ENCODE data around the gene WSCD2.

Gene WSCD2

GRCh38 chr12:108167974-108168373 lies 38.9 kb downstream of the WSCD2 start:
- DNase-seq, result no peak

GRCh38 chr12:108169708-108170107 lies 40.6 kb downstream of the WSCD2 start:
- DNase-seq, result no peak

GRCh38 chr12:108170164-108170563 lies 41.1 kb downstream of the WSCD2 start:
- DNase-seq, result no peak

- DNase-seq, result no peak
These were observed 42.9 kb downstream of the WSCD2 start for GRCh38 chr12:108172033-108172432.

GRCh38 chr12:108173160-108173559 lies 44.1 kb downstream of the WSCD2 start:
- DNase-seq, result peak; percentile 7

- DNase-seq, result no peak
These were observed 44.8 kb downstream of the WSCD2 start for GRCh38 chr12:108173892-108174291.

- no peak for DNase-seq
These were observed 45.6 kb downstream of the WSCD2 start for GRCh38 chr12:108174641-108175040.

- no peak for DNase-seq
These were observed 46.2 kb downstream of the WSCD2 start for GRCh38 chr12:108175310-108175709.

- DNase-seq, result no peak
These were observed 47.2 kb downstream of the WSCD2 start for GRCh38 chr12:108176292-108176691.

GRCh38 chr12:108177131-108177530 lies 48.0 kb downstream of the WSCD2 start:
- DNase-seq, result no peak

- DNase-seq, result no peak
These were observed 50.2 kb downstream of the WSCD2 start for GRCh38 chr12:108179305-108179704.

GRCh38 chr12:108180255-108181094 lies 51.4 kb downstream of the WSCD2 start:
- DNase-seq, result no peak

GRCh38 chr12:108181095-108181454 lies 52.0 kb downstream of the WSCD2 start:
- DNase-seq, result no peak

GRCh38 chr12:108182096-108182495 lies 53.0 kb downstream of the WSCD2 start:
- no peak for DNase-seq

GRCh38 chr12:108185002-108185401 lies 55.9 kb downstream of the WSCD2 start:
- no peak for DNase-seq

- DNase-seq, result no peak
These were observed 58.7 kb downstream of the WSCD2 start for GRCh38 chr12:108187831-108188230.

GRCh38 chr12:108190529-108190928 lies 61.4 kb downstream of the WSCD2 start:
- DNase-seq, result no peak

- no peak for DNase-seq
These were observed 62.0 kb downstream of the WSCD2 start for GRCh38 chr12:108191086-108191485.

GRCh38 chr12:108191938-108192337 lies 62.9 kb downstream of the WSCD2 start:
- DNase-seq, result peak; percentile 52

GRCh38 chr12:108193493-108193892 lies 64.4 kb downstream of the WSCD2 start:
- no peak for DNase-seq

- DNase-seq, result peak; percentile 55
These were observed 64.8 kb downstream of the WSCD2 start for GRCh38 chr12:108193917-108194316.

- DNase-seq, result no peak
These were observed 65.5 kb downstream of the WSCD2 start for GRCh38 chr12:108194585-108194984.

- DNase-seq, result no peak
These were observed 67.2 kb downstream of the WSCD2 start for GRCh38 chr12:108196319-108196718.

GRCh38 chr12:108196921-108197320 lies 67.8 kb downstream of the WSCD2 start:
- DNase-seq, result no peak

GRCh38 chr12:108198043-108198442 lies 69.0 kb downstream of the WSCD2 start:
- no peak for DNase-seq
